HG02970 (cell line): ENCODE measurements around the gene PTPRN2.

Experiments
- ATAC-seq: cut with Tn5 transposase; IDR thresholded peaks from one replicate; pipeline ENCODE4 v1.9.1; 2021; ENCODE audit warnings: mild to moderate bottlenecking, moderate library complexity, moderate number of reproducible peaks; ENCODE audit not compliant: unreplicated experiment, low FRiP score

The PTPRN2 gene

GRCh38 chr7:157831143-157831905 is 756.3 kb downstream of the PTPRN2 start:
- no peak for ATAC-seq

- no peak for ATAC-seq
Measured at GRCh38 chr7:157830331-157830730, 757.3 kb downstream of the PTPRN2 start.

- ATAC-seq: no peak
Measured at GRCh38 chr7:157829491-157829890, 758.1 kb downstream of the PTPRN2 start.

- no peak for ATAC-seq
Measured at GRCh38 chr7:157828881-157829280, 758.7 kb downstream of the PTPRN2 start.

- no peak for ATAC-seq
Measured at GRCh38 chr7:157828190-157828589, 759.4 kb downstream of the PTPRN2 start.

GRCh38 chr7:157827863-157828160 is 759.8 kb downstream of the PTPRN2 start:
- no peak for ATAC-seq

GRCh38 chr7:157827045-157827862 is 760.4 kb downstream of the PTPRN2 start:
- ATAC-seq: no peak

- ATAC-seq: no peak
Measured at GRCh38 chr7:157826566-157826965, 761.1 kb downstream of the PTPRN2 start.

GRCh38 chr7:157825325-157825724 is 762.3 kb downstream of the PTPRN2 start:
- ATAC-seq: no peak

- no peak for ATAC-seq
Measured at GRCh38 chr7:157824819-157825121, 762.9 kb downstream of the PTPRN2 start.

- ATAC-seq: no peak
Measured at GRCh38 chr7:157824011-157824818, 763.4 kb downstream of the PTPRN2 start.

- no peak for ATAC-seq
Measured at GRCh38 chr7:157822688-157823031, 765.0 kb downstream of the PTPRN2 start.

- ATAC-seq: no peak
Measured at GRCh38 chr7:157821959-157822687, 765.5 kb downstream of the PTPRN2 start.

GRCh38 chr7:157820796-157821195 is 766.8 kb downstream of the PTPRN2 start:
- no peak for ATAC-seq

GRCh38 chr7:157819455-157819807 is 768.2 kb downstream of the PTPRN2 start:
- ATAC-seq: no peak

- no peak for ATAC-seq
Measured at GRCh38 chr7:157818701-157819454, 768.7 kb downstream of the PTPRN2 start.

GRCh38 chr7:157817944-157818700 is 769.5 kb downstream of the PTPRN2 start:
- ATAC-seq: no peak

- ATAC-seq: no peak
Measured at GRCh38 chr7:157817433-157817832, 770.2 kb downstream of the PTPRN2 start.

- no peak for ATAC-seq
Measured at GRCh38 chr7:157816526-157817250, 770.9 kb downstream of the PTPRN2 start.
